HG02678 (cell line): ENCODE data around the gene TWSG1.
"Not testable (repeated sequence)": the region's sequence is repeated elsewhere in the genome, so short reads cannot be mapped to it uniquely, and the experiment has no call there.

Experiments used
- ATAC-seq: cut with Tn5 transposase; IDR thresholded peaks from one replicate; pipeline ENCODE4 v1.9.1; 2021; ENCODE audit warnings: mild to moderate bottlenecking, moderate library complexity; ENCODE audit not compliant: unreplicated experiment

Gene TWSG1

GRCh38 chr18:9449600-9450414 is 115.2 kb downstream of the TWSG1 start:
- ATAC-seq: no peak

GRCh38 chr18:9450920-9451319 is 116.3 kb downstream of the TWSG1 start:
- ATAC-seq: not testable (repeated sequence)
